ENCODE data around the gene MVB12B.

GRCh38 chr9:126424511-126424910 lies 97.9 kb downstream of the MVB12B start:
- TF ChIP-seq POLR2A (IDR thresholded peaks at IDR 0.05): no peak
- no peak for TF ChIP-seq CTCF (IDR thresholded peaks at IDR 0.05 in 8 of 11, conservative IDR thresholded peaks at IDR 0.05 in 3 of 11)
